Measurements from ENCODE around the gene ADAMTS13. TPM values are rescaled to one million over a fixed set of nuclear protein-coding genes. Genes with fewer than 3 reads are reported as not detected.

Gene ADAMTS13
- total RNA-seq, 4 donors from 2014 or later: 1.9 to 2.2 (median 2.0) TPM; not detected in 1

- TF ChIP-seq CTCF (IDR thresholded peaks at IDR 0.05; ENCODE audit: low read depth): no peak
These were observed 30.4 kb downstream of the ADAMTS13 start for GRCh38 chr9:133452562-133452961.

GRCh38 chr9:133453651-133454050 is 31.5 kb downstream of the ADAMTS13 start:
- no peak for TF ChIP-seq CTCF (IDR thresholded peaks at IDR 0.05; ENCODE audit: low read depth)

- TF ChIP-seq CTCF (IDR thresholded peaks at IDR 0.05; ENCODE audit: low read depth): no peak
These were observed 32.2 kb downstream of the ADAMTS13 start for GRCh38 chr9:133454325-133454724.

- no peak for TF ChIP-seq CTCF (IDR thresholded peaks at IDR 0.05; ENCODE audit: low read depth)
These were observed 32.9 kb downstream of the ADAMTS13 start for GRCh38 chr9:133454943-133455673.

GRCh38 chr9:133455936-133456335 is 33.8 kb downstream of the ADAMTS13 start:
- no peak for TF ChIP-seq CTCF (IDR thresholded peaks at IDR 0.05; ENCODE audit: low read depth)

- no peak for TF ChIP-seq CTCF (IDR thresholded peaks at IDR 0.05; ENCODE audit: low read depth)
These were observed 34.2 kb downstream of the ADAMTS13 start for GRCh38 chr9:133456409-133456808.

- TF ChIP-seq CTCF (IDR thresholded peaks at IDR 0.05; ENCODE audit: low read depth): no peak
These were observed 35.1 kb downstream of the ADAMTS13 start for GRCh38 chr9:133457233-133457632.
